Stimulated activated CD8-positive, alpha-beta memory T cell treated with anti-CD3 and anti-CD28 coated beads, Interleukin-12 subunit alpha, Interleukin-12 subunit beta, amount 100 ng/mL, for 4 hours (primary cell): ENCODE measurements around the gene MOG.

Experiments
- DNase-seq: peaks from one replicate; pipeline ENCODE4 v3.0.0-alpha.2; 2020; ENCODE audit warnings: low read depth

Gene MOG

DNA sequence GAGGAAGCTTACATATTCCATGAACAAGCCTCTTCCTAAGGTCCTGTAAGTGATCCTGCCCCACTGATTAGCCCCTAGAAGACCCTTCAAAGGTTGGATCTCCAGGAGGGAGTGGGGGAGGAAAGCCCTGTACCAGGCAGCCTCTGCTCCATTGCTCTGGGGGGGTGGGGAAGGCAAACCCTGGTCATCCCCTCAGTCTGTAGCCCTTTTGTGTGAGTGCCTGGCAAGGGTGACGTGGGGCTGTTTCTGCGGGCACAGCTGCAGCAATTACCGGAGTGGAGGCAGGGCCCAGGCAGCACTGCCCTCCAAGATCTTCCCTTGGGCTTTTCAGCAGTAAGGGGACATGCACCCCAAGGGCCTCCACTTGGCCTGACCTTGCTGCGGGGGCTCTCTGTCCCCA is at the start of gene MOG:
Gene MOG (plus strand): TSS at position 295 of the 400 bp plus-strand sequence. CDS start 118 bp downstream, outside the sequence.
- DNase-seq: no peak

DNA sequence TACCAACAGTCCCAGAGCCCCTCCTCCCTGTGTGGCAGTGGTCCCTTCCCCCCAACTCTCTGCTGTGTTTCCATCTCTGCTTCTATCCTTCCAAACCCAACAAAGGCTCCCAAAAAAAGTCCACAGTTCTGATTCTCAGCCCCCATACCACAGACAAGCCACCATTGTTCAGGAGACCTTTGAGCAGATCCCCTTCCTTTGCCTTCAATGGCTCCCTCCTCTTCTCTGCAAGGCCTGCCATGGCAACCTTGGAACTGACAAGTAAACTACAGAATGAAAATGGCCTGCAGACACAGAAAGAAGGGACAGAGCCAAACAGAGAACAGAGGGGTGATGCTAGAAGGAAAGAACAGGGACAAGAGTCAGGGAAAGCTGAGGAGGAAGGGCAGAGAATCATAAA is 48.8 kb upstream of the MOG start:
- no peak for DNase-seq

DNA sequence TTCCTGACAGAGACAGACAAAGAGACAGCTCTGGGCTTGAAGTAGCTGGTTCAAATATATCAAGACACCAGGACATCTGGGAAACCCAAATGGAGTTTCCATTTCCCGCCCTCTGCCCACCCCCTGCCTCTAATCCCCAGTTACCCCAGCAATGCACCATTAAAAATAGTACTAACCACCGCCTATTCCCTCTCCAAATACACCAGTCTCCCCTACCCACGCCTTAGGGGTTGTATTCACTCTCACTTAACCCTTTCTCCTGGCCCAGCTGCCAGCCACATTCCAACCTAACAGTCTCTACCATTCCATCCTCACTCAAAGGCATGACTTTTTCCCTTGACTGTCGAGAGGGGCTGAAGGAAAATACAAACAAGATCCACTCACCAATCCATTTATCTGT is 46.4 kb upstream of the MOG start:
- no peak for DNase-seq

DNA sequence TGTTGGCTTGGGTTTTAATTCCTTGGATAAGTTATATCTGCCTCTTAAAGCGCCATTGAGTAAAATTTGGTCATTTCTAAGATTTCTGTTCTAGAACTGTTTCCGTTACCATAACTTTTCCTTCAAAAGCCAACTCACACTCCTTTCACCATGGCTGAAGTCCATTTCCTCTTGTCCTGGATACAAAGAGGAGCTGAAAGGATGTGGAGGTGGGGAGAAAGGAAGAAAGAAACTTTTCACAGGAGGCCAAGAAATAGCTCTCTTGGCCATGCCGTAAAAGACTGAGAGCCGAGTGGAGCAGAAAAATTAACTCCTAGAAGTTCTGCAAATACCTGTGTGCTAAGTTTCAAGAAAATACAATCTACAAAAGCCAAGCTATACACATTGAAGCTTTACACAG is 45.5 kb upstream of the MOG start:
- DNase-seq: no peak

DNA sequence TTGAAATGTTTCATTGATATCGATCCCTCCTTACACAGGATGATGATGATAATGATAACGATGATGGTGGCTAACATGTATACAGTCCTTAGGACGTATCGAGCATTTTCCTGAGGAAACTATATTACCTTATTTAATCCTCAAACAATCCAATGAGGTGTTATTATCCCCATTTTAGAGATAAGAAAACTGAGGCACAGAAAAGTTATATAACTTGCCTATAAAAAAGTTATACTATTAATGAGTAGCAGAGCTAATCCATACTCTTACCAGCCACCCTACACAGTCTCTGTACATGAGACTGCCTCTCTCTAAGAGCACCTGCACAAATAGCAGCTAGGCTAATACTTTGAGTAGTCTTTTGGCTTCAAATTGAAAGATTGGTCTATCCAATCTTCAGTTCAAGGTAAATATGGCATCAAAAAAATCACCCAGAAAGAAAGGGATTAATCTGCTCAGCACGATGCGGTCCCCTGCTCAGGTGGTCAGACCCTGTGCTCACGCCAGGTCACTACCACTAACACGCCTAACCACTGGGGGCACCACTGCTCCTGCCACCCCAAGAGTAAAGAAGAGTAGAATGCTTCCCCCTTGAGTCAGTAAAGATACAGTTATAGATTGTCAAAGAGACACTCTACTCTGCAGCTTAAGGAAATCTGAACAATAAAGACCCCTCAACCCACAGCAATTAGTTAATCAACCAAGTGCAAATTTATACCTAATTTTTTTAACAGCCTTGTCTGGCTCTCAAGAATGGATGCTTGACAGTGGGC is 38.9 kb upstream of the MOG start:
- no peak for DNase-seq

DNA sequence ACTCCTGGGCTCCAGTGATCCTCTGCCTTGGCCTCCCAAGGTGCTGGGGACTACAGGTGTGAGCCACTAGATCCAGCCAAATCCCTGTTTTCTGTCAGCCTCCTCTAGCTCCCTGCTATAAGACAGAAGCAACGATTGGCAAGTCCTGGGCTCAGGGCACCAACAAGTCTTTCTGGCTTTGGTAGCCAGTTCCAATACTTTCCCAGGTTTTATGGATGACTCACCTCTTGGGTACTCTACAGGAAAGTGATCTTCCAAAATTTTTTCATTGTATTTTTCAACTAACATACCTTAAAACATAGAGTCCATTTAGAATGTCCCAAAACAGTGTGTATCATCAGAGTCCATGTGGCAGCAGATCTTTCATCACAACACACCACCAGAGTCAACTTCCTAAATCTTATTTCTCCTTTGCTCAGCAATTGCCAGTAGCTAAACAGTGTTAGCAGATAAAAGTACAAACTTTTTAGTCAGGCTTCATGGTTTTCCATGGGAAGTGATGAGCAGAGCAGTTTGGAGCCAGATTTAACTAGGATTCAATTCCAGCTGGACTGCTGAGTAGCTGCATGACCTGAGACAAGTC is 37.2 kb upstream of the MOG start:
- DNase-seq: no peak

DNA sequence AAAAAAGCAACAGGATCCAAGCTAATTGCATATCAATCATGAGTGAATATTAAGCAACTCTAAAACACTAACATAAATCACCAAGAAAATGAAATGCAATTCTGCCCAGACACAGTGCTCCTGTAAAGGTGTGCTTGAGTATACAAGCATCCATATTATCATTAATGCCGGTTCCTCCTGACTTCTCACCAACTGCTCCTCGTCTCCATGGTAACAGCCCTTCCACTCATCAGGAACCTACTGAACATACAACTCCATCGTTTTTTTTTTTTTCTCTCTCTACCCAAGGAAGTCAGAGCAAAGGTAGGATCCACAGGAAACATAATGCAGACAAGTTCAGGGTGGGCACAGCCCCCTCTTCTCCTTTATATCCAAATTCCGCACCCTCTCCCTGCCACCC is 36.3 kb upstream of the MOG start:
- no peak for DNase-seq

DNA sequence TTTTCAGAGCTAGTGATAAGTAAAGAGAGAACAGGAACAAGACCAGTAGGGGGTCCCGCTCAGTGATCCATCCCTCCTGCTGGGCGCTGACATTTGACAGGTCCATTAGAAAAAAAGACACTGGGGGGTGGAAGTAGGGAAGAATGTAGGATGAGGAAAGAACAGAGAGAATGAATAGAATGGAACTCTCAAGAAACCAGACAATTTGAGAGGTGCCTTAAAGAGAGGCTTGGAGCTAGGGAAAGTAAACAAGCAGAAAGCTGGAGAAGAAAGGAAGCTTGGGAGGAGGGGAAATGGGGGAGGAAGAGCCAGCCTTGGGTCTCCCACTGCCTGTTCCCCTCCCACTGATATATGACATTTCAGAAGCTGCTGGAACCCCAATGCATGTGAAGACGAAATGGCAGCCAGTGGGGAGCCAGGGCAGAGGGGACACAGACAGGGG is 32.4 kb upstream of the MOG start:
- no peak for DNase-seq

DNA sequence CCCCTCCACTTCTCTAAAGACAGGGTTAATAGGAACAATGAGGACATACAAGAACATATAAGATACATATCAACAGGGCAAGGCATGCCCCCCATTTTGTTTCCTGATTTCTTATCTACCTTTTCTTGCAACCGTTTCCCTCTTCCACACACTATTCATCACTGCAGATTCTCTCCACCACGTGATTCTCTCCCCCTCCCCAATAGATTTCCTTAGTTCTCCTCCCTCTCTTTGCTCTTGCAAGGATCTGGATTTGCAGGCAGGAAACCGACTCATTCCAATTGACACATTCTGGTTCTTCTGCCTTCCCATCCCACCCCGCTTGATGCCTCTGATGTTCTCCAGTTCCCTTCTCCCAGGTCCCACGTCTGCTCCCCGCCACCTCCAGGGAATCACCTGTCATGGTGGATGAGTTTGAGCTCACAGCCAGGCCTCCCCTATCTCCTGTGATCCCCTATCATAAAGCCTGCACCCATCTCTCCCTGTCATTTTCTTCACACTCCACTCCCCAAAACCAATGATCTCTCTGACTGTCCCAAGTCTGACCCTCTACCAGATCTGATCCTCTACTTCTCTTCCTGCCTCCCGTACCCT is 31.5 kb upstream of the MOG start:
- no peak for DNase-seq

DNA sequence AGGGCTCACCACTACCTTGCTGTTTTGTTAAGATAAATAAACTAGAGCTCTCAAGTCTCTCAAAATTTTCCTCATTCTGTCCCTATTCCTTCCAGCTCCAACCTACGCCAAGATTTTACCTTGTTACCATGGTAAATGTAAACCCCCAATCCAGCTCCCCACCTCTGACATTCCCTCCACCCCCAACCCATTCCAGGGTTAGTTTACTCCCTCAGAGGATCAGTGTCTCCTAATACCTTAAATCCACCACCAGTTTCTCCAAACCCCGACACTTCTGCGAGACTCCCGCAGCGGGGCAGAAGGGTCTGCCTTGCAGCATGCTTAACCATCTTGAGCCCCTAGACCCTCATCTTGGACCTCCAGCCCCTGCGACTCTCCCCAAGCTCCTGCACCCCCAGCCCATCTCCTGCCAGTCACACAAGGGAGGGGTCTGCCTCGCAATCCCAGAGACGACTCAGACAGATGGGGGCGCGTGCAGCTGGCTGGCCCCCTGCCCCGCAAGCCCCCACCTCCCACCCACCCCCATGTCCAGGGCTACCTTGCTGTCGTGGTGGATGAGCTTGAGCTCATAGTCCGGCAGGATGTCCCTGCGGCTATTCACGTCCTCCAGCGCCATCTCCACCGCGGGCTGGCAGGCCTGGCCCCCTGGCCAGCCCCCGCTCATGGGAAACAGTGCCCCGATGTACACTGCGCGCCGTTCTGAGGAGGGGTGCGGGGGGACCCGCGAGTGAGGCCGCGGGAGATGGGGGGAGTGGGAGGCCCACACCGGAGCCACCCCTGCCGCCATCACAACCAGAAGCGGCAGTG is 29.7 kb upstream of the MOG start:
- no peak for DNase-seq

DNA sequence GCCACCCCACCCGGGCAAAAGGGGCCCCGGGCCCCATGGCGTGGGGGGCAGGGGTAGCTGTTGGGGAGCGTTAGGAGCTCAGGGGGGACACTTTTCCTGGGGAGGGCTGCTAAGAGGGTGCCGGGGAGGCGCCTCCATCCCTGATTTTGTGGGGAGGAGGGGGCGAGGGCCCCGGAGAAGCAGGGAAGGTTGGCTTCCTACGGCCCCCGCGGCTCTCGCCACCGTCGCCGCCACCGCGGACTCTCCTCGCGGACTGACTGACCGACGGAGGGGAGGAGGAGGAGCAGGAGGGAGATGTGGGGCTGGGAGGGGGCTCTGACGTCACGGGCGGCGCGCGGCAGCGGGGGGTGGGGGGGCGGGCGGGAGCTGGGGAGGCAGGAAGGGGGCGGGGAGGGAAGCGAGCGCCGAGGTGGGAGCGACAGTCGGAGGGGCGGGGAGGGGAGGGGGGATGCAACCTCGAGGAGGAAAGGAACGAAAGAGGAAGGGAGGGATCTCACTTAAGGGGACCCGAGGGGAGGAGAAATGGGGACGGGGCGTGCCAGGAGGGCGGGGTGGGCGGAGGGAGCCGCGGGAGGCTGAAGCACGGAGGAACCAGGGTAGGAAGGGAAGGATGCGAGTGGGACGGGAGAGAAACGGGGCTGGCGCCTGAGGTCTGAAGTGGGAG is 29.0 kb upstream of the MOG start:
- peak; percentile 43 for DNase-seq

DNA sequence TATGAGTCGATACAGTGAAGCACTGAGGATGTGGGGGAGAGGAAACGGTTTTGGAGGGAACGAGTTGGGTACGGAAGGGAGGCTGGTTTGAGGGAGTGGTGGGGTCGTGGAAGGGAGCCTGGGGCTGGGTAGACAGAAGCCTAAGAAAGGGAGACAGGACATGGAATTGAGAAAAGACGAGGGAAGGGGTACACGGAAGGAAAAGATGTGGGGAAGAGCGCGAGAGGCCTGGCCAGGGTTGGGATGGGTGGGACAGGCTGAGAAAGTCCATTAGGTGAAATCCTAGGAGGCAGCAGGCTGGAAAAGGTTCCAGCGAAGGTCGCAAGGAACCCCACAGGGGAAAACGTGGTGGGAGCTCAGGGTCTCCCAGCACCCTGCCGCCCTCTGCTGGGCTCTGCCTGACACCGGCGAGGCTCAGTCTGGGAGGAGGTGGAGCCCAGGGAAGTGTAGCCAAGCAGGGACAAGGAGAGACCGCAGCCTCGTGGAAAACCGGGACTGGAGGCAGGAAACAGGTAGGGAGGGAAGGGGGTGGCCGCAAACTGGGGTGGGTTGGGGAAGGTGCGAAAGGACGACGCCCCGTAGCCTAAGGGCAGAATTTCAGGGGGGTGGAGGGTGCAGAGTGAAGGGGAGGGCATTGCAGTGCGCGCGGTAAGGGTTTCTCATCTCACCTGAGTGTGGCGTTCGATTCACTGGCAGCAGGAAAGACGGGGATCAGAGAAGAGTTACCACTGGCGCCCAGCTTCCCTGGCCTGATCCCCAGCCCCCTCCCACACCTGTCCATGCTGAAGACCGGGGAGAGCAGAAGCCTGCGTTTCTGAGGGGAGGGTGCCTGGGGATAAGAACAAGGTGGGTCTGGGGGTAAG is 28.2 kb upstream of the MOG start:
- peak; percentile 26 for DNase-seq

DNA sequence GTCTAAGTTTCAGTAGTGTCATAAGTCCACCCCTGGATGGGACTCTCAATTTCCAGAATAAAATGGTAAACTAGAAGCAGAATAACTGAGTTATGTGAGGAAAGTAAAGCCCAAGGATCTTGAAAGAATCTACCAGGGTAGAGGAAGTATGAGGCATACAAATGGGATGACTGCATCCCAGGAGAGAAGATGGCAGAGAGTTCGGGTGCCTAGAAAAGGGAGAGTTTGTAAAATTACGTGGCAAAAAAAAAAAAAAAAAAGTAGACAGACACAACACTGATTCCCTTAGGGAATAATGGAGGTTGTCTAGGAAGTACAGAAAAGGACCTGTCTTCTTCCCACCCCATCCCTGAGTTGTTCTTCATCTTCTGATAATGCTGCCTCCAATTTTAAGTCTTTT is 27.3 kb upstream of the MOG start:
- DNase-seq: no peak

DNA sequence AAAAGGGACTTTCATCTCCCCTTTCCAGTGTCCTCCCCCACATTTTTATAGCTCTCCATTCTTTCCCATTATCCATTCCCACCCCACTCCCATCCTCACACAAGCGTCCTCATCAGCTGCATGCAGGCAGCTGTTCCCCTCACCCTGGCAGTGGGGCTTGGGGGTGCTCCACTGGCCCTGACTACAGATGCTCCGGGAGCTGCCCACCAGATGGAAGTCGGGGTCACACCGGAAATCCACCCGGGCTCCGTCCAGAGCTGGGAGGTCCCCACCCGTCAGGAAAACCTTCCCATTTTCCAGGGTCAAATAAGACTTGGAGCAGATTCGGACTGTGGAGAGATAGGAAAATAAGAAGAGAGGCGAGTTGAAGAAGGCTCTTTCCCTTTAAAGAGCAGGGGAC is 26.6 kb upstream of the MOG start:
- DNase-seq: no peak

DNA sequence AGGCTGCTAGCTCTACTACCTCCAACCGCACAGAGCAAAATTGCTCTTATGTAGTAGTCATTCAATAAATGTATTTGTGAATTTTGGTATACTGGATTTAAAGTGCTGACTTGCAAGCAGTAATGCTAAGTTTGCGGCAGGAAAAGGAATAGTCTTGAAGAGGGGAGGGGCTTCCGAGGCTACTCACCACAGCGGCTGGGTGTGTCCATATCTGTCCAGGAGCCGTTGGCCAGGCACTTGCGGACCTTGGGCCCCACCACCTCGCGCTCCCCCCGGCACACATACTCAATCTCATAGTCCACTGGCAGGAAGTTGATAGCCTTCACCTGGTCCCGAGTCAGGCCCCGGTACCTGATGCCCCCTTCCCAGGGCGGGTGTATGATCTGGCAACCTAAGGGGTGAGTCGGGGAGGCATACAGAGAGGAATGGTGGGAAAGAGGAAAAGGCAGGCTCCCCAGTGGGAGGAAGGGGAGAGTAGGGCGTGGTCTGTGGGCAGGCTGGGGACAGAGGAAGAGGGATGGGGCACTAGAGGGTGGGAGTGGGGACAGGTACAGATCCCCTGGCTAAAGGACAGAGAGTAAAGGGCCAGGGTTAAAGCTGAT is 25.6 kb upstream of the MOG start:
- no peak for DNase-seq

DNA sequence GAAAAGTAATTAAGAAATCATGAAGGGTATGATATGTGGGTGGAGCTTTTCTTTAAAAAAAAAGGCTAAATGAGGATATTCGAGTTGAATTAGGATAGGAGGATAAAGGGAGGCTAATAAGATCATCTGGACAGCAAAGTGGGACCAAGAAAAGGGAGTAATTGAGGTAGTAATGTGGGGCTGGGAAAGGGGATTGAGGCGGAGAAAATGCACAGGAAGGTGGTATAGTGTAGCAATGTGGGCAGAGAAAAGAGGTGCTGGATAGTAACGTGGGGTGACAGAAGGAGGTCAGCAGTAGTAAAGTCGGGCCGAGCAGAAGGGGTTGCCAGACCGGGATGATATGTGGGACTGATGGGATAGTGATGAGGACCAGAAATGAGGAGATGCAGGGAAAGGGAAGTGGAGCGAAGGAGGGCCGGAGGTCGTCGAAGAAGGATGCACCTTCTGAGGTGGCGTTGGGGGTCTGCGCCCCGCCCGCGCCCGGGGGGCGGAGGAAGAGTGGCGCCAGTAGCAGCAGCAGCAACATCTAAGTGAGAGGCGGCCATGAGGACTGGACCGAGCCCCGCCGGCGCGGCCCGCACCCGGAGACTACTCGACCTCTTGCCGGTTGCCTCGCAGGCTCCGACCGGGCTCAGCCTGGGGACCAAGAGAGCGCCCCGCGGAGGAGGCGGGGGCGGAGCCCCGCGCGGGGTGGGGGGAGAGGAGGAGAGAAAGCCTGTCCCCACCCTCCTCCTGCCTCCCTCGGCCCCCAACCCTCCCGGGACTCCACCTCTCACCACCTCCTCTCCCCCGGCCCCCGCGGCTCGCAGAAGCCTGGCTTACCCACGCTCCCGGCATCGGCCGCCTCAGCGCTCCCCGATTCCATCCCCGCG is 24.8 kb upstream of the MOG start:
- peak; percentile 43 for DNase-seq

DNA sequence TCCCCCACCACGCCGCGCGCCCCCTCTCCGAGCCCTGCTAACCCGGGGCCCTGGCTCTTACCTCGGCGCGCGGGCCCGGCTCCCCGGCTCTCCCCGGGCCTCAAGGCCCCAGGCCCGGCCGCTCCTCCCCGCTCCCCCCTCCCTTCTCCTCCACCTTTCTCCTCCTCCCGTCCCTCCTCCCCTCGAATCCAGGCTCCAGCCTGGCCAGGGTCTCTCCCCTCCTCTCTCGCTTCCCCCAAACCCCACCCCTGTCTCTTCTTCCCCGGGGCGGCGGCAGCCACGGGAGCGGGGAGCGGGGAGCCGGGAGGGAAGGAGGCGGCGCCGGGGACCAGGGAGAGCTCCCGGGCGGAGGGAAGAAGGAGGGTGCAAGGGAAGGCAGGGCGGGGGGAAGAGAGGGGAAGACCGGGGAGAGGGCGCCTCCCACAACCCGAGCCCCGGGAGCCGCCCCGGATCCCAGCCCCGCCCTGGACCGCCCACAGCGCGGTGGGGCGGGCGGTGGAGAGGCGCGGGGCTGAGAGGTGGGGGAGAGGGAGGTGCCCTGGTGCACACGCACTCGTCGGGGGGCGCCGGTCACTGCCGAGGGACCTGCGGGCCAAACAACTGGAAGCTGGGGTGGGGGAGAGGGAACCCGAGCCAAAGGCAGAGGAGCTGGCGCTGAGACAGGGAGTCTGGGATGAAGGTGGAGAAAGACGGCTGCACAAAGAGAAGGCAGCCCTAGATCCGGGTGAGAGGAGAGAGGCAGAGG is 23.9 kb upstream of the MOG start, which contains the start of gene GABBR1:
Gene GABBR1 (minus strand): TSS at position 395 of the 745 bp plus-strand sequence. CDS start 798 bp downstream, outside the sequence.
- peak; percentile 56 for DNase-seq

DNA sequence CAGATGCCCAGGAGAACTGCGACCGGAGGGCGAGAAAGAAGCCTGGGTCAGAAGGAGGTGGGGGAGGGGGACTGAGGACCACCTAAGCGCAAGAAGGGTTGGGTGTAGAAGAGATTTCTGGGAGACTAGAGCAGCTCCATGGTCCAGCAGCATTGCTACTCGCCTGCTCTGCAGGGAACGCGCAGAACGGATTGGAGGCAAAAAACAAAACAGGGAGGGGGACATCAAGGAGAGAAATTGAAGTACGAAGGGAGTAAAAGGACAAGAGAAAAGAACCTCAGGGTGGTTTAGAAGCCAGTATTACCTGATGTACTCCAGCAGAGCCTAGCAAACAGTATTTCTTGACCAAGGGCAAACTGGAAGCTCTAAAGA is 23.4 kb upstream of the MOG start:
- DNase-seq: no peak

DNA sequence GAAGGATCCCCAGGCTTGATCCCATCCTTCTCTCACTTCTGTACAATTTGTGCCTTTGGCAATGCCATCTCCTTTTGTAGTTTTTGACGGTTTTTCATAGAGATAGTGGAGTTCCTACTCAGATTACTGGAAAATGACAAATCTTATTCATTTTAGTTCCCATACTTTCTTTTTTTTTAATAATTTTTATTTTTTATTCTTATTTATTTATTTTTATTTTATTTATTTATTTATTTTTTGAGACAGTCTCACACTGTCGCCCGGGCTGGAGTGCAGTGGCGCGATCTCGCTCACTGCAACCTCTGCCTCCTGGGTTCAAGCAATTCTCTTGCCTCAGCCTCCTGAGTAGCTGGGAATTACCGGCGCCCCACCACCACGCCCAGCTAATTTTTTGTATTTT is 19.6 kb upstream of the MOG start:
- DNase-seq: no peak
